ENCODE results near the gene DOCK1.

Gene DOCK1

DNA sequence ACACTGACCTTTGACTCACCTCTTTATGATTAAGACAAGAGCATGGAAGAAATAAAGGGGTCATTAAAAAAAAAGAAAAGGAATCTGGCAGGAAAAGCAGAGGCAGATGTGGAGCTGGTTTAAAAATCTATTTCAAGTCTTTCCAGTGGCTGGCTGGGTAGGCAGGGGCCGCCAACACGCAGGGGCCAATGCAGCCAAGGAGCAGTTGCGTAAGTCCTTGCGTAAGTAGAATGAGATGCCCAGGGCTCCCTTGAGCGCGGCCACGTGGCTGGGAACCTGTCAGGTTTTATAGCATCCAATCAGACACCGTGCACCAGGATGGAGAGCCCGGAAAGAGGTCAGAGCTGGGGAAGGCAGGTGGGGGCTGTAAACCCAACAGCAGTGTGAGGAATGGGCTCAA is 414.9 kb downstream of the DOCK1 start:
- DNase-seq = no peak

DNA sequence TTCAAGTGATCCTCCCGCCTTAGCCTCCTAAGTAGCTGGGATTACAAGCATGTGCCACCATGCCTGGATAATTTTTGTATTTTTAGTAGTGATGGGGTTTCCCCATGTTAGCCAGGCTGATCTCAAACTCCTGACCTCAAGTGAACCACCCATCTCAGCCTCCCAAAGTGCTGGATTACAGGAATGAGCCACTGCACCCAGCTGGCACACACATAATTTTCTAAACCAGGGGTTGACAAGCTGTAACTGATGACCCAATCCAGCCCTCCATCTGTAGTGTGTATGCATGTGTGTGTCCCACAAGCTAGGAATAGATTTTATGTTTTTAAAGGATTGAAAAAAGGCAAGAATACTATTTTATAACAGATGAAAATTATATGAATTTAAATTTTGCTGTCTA is 417.1 kb downstream of the DOCK1 start:
- DNase-seq = no peak

DNA sequence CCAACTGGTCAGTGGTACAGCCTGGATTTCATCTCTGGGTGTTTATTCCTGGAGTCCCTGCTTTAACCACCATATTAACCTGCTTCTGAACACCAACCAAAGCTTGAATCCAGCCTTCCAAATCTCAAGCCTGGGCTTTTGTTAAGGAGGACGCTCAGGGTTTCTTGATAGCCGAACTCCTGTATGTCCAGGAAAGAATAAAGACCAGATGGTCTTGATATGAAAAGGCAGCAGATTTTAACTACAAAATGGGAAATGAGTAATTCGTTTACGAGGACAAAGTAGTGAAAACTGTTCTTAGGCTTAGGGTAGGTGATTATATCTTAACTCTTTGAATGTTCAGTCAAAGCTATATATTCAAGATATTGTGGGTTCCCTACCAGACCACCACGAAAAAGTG is 420.3 kb downstream of the DOCK1 start:
- DNase-seq = no peak

DNA sequence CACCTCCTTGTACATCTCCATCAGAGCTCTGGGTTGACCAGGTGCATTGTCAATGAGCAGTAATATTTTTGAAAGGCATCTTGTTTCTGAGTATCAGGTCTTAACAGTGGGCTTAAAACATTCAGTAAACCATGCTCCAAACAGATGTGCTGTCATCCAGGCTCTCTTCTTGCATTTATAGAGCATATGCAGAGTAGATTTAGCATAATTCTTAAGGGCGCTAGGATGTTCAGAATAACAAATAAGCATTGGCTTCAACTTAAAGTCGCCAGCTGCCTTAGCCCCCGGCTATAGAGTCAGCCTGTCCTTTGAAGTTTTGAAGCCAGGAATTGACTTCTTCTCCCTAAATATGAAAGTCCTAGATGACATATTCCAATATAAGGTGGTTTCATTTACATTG is 421.7 kb downstream of the DOCK1 start:
- no peak for DNase-seq

DNA sequence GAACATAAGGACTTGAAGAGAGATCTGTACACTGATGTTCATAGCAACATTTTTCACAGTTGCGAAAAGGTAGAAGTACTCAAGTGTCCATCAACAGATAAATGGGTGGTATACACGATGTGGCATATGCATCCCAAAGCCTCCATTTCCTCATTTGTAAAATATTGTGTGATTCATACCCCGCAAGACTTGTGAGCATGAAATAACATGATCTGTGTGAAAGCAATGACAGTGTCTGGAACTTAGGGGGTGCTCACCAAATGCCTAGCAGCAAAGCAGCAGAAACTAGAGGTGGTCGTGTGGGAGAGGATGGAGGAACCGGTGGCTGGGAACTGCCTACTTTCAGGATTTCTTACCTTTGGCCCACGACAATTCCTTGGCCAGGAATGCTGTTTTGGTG is 426.5 kb downstream of the DOCK1 start:
- no peak for DNase-seq

DNA sequence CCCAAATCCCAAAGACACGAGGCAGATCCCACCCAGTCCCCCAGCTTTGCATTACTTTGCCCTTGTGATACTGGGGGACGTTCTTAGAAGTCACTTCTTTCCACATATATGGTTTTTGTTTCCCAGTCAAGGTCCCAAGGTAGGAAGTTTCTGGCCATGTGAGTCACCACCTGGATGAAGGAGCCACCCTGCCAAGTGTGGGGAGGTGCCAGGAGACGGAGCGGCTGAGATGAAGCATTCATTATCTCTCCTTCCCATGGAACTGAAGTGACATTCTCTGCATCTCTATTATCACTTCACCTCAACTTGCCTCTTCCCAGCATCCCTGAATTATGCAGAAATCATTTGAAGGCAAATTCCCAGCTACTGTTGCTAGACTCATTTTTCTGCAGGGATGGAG is 427.4 kb downstream of the DOCK1 start:
- no peak for DNase-seq

DNA sequence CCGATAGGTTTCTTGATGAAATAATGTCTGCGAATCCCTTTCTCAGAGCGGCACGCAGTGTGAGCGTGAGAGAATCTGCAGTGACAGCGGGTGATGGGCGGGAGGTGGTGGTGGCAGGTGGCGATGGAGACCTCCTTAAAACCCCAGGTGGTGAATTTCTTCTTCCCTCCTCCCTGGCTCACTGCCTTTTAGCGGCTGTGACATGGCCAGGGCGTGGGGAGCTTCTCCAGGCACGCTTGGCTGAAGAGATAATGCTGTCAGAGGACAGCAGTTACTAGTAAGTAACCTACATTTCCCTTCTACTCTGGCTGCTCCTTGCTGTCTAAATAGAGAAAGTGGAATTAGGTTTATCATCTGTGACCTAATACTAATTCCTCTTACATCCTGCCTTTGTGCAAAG is 432.6 kb downstream of the DOCK1 start:
- DNase-seq = no peak

DNA sequence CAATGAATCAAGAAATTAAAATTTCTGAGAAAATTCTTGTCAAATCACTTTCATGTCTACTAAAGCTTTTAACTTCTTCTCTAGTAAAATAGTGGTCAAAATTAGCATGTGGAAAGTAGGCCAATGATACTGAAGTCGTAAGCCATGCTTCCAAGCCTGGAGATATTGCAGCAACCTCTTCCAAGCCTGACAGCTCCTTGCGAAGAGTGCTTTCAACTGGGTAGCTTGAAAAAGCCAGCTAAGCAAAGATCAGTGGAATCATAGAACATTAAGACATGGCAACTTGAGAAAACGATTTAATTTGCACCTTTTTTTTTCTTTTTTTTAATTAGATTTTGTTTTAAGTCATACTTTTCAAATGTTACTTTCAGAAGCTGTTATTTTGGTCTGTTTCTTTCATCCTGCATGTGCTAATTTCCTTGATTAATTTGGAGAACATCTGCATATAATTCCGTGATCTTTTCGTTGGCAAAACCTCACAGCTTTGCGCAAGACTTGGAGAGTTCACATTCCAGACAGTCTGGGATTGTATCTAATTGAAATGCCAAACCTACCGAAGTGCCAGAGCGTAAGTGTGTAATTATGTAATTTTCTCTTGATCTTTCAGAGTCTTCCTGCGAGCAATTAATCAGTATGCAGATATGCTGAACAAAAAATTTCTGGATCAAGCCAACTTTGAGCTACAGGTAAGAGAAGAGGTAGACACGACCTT is 433.3 kb downstream of the DOCK1 start:
- peak; percentile 12 for DNase-seq

DNA sequence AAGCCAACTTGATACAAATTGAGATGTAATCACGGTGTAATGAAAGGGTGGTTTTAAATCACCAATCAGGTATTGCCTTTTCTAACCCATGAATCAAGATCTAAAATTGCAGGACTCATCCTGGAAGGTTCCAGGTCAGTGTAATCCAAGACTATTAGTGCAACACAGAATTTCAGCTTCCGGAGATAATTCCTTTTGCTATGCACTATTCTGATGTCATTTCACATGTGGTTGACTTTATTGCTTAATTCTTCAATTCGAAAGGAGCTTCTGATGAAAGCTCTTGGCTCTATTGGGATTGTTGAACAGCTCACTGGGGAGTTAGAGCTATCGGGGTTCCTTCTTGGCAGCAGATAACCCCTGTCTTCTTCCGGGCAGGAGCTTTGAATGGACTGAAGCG is 438.6 kb downstream of the DOCK1 start:
- no peak for DNase-seq

DNA sequence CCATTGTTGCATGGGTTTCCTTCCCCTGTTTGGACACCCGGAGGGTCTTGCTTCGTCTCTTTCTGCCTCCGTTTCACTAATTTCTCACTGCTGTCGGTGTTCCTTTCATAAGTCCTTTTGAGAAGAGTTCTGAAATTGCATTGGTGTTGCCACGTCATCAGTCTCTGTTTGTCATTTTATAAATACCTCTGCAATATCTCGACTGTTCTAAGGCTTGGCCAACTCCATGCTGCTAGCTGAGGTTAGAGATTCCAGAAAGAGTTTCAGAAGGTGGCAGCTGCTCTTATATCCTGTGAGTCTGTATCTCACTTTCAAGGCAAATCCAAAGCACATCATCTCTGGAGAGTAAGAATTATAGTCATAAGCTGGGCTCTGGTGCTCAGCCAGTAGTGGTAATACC is 439.1 kb downstream of the DOCK1 start:
- DNase-seq = no peak

DNA sequence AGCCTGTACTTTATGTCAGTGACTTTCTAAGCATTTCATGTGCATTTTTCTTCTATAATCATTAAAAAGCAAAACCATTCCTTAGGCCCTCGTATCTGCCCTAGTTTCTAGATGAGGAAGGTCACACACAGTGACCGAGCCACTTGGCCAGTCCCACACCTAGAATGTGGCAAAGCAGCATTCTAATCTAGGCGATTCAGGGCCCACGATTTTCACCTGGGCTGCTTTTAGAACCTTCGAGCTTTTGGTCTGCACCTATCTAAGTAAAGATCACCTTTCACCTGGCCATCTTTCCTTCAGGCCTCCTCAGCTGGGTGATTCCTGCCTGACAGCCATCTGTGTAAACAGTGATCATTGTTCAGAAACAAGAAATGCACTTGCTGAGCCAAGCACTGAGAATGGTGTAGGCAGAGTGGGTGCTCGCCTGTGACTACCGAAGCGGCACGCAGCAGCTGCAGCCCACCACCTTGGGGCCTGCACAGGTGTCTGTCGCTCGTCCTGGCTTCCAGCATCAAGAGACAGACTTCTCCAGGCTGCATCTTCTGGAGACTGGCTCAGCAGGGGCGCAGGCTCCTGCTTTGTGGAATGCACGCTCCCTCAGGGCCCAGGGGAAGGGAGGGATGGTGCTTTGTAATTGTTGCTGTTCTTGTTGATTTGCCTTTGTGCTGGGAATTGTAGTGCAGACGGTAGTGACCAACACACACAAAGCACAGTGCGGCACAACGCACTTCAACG is 440.2 kb downstream of the DOCK1 start:
- DNase-seq = no peak

DNA sequence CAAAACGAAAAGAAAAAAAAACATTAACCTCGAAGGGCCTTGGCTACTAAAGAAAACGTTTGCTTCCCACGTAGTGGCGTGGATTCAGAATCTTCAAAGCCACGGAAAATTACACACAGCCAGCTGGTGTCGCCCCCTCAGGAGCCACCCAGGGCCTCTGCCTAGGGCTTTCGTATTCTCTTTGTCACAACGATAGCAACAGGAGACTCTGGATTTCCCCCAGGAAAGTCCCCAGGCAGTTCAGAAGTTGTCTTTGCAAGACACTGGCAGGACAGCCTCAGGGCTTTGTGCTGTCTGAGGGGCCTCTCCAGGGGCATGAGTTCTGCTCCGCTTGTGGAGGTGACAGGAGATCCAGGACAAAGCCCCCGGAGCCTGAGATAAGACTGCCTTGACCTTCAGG is 441.4 kb downstream of the DOCK1 start:
- DNase-seq = no peak

DNA sequence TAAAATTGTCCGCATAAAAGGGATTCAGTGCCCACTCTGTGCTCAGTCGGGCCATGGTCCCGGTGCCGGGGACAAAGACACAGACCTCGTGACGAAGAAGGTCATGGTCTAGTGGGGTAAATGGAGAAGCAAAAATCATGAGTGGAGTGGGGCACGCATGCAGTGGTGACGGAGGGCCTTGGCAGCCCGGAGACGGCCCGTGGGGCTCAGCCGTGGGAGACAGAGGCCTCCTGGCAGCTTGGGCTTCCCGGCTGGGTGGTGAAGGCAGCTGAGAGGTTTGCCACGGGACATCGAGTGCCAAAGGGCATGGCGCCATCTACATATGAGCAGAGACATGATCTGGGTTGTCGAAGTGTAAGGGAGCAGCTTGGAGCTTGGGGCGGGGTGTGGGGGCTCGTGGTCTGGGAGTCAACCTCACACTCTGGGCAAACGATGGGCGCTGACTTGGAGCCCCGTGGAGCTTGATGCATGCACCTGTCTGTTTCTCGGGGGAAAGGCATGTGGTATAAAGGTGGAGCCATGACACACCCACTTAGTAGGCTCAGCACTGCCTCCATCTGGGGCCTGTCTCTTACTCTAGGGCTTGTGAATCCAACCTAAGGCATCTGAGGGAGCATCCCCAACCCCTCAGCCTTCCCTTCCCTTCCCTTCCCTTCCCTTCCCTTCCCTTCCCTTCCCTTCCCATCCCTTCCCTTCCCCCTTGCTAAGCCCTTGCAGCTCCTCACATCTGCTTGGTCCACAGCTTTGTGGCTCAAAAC is 442.2 kb downstream of the DOCK1 start:
- DNase-seq = no peak

DNA sequence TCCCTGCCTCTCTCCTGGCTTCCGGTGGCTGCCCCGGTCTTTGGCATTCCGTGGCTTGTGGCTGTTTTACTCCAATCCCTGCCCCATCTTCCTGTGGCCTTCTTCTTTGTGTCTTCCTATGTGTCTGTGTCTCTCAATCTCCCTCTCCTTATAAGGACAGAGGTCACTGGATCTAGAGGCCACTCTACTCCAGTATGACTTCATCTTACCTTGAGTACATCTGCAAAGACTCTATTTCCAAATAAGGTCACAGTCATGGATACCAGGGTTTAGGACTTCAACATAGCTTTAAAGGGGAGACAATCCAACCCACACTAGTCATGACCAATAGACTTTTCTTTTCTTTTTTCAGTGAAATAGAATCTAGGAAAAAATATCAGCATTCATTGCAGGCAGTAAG is 444.5 kb downstream of the DOCK1 start:
- DNase-seq = peak; percentile 85

DNA sequence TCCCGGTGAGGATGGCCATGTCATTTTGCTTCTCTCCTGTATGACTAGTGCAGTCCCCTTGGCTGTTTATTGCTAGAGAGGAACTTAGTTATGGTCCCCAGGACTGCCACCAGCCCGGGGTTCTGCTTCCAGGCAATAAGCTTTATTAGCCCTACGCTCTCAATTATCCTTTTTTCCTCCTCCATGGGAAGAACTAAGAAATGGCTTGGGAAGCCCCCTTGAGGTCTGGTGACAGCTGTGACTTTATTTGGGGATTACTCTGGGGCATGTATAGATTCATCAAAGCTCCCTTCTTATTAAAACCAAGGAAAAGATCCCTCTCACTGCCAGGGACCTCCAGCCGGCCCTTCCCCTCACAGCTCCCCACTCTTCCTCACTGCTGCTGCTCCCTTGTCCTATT is 446.3 kb downstream of the DOCK1 start:
- DNase-seq = no peak

DNA sequence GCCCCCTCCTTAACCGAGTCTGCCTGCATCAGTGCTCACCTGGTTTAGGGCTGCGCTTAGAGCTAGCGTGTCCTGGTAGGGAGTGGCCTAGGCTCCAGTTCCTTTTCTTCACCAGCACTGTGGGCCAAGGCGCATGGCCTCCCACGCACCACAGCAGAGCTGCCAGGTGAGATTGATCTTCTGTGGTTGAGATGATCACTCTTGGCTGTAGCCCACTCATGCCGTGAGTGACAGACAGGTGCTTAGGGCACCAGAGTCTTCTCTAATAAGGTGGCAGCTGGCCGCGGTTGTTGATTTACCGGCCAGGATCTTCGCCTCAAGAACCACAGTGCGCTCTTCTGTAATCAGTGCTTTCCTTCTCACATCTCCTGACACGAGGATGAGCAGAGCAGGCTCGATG is 448.3 kb downstream of the DOCK1 start:
- DNase-seq = no peak

DNA sequence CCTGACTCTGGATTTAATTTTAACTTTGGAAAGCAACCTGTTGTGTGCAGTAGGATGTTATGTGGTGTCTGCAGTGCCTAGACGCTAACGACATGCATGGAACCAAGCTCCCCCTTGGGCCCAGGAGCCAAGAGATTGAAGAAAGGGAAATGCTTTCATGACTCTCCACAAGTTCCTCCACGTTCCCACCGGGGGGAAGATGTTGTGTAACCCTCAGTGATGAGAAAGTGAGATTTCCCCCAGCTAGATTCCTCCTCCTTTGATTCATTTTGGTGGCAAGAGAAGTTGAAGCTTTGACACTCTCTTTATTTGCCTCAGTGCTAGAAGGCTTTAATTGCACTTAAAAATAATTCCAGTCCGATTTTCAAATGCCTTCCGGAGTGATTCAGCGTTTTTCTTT is 449.0 kb downstream of the DOCK1 start:
- no peak for DNase-seq

DNA sequence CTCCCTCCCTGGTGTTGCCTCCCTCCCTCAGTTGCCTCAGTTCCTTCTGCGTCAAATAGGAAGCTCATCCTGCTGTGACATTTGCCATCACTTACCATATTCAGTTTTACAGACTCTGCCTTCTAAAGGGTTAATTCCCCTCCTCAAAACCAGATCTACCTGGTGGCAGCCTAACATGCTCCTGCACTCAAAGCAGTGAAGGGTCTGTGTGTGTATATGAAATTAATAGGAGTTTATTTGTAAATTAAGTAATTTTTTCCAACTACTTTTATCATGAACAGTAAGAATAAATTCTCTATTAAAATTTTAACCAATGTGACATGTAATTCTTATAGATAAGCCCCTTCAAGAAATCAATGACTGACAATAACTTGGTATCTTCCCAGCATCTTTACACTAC is 449.8 kb downstream of the DOCK1 start:
- no peak for DNase-seq

DNA sequence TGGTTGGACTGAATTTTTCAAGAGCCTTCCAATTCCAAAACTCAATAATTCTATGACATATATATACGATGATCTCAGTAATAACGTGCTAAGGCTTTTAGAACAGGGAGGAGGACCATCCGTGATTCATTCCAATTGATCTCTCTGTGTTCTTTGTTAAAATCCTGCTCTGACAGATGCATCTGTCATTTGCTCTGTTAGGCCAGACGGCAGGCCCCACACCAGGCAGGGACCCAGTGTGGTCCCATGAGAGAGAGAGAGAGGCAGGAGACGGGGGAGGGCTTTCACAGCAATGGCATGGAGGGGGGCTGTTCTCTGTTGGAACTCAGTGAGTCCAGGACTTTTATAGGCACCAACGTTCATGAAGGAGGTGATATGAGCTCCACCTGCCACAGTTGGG is 451.1 kb downstream of the DOCK1 start:
- DNase-seq = no peak

DNA sequence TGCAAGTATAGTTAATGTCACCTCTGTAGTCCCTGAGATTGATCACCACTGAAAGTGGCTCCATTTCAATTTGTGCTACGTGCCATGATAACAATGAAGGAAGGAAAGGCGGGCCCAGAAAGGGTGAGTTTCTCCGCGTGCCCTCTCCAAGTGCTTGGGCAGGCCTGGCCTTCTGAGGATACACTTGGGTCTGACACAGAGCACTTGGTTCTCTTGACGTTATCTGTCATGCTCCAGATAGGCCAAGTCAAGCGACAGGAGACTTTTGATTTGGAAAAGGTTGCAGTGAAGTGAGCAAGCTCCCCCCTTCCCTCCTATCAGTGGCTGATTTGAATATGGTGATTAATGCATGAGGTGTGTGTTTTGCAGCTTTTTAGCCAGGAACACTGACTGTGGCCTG is 452.0 kb downstream of the DOCK1 start:
- DNase-seq = no peak

DNA sequence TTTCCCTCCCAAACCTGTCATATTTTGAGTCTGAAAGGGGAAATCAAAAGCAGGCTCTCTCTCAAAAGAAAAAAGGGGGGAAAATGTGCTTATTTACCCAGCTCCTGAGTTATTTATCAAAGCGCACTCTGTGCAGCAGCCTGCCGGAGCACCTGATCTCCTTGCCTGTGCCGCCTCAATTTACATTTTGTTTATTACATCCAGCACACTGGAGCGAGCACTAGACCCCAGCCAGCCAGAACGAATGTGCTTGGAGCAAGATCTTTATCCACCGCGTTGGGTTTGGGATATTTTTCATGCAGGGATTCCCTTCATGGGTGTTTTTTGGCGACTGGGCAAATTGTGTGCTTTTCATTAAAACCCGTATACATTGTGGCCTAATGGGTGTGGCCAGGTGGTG is 453.1 kb downstream of the DOCK1 start:
- no peak for DNase-seq

DNA sequence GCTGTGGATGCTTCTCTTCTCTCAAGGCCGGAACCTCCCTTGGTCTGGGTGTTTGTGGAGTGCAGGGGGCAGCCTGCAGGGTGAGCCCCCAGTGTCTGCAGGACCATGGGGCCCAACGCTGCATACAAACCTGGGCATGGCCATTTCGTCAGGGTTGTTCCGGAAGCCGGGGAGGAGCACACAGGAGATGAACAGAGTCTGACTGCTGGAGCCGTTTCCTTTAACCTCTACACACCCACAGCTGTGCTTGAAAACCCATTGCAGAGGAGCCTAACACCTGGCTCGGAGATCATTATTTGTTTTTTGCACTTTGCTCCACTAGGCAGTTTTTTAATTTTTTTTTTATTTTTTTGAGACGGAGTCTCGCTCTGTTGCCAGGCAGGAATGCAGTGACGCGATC is 458.8 kb downstream of the DOCK1 start:
- no peak for DNase-seq

DNA sequence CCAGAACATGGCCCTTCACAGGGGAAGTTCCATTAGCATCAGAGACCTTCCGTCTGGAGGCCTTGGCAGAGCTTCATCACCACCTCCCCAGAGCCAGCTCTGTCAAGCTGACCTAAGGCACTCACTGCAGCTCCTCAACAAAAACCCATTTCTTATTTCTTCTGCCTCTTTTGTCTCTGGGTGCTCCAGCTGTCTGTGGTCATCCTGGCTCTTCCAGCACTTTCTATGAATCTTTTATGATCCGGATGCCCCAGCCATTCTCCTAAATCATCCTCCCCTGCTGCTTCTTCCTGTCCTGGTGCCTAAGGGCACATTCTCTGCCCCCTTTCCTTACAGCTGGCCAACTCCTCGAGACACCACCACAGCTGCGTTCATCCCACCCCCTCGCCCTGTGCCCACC is 462.9 kb downstream of the DOCK1 start:
- no peak for DNase-seq

DNA sequence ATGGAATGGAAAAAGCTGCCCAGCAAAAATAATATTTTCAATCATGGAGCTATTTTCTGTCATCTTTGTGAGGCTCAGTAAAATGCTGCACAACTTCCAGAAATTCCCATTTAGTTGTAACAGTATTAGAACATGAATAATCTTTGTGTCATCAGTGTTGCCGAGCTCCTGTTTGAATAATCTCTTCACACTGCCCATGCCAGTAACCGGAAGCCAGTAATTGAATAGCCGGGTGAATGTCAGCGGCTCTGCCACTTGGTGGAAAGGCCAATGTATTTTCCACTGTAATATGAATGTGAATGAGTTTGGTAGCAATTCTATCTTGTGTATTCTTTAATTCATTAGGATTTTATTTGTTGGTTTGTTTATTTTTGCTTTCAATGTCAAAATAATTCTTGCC is 463.7 kb downstream of the DOCK1 start:
- DNase-seq = no peak
